ENCODE data around the gene NEMF.

The NEMF gene

GRCh38 chr14:49861699-49862088 lies 9.1 kb upstream of the NEMF start:
- Histone ChIP-seq H3K4me3 (ENCODE audit: low read depth in 1 of 2, low read length in 2 of 2) (peak overlapping the region; percentile 91 to 99), H3K9me3 (ENCODE audit: control insufficient read depth in 1 of 2, low read length in 2 of 2) (no peaks in the 10 kb centered on the region), H3K27ac (ENCODE audit: low read depth, low read length) (peak overlapping the region; percentile 96), H3K9ac (ENCODE audit: low read depth in 1 of 2, low read length in 2 of 2) (peak overlapping the region; percentile 99 to 100), H3K27me3 (ENCODE audit: control insufficient read depth in 1 of 2, insufficient read depth in 2 of 2, low read length in 2 of 2) (no peaks in the 10 kb centered on the region), H3K36me3 (ENCODE audit: control insufficient read depth in 1 of 2, insufficient read depth in 2 of 2, low read length in 2 of 2) (no peaks in the 10 kb centered on the region), H3K4me1 (ENCODE audit: control insufficient read depth in 1 of 2, insufficient read depth in 2 of 2, low read length in 2 of 2) (peaks cover 6 to 19% of the 10 kb centered on the region in 2 donors)

- H3K4me1 ChIP-seq (ENCODE audit: control insufficient read depth in 1 of 2, insufficient read depth in 2 of 2, low read length in 2 of 2): peaks cover 6 to 19% of the 10 kb centered on the region in 2 donors
- peak overlapping the region; percentile 96 for H3K27ac ChIP-seq (ENCODE audit: low read depth, low read length)
- H3K4me3 ChIP-seq (ENCODE audit: low read depth in 1 of 2, low read length in 2 of 2): peak overlapping the region; percentile 91 to 99
Measured at GRCh38 chr14:49860988-49861698, 8.6 kb upstream of the NEMF start.

GRCh38 chr14:49858383-49858782 lies 5.8 kb upstream of the NEMF start:
- Histone ChIP-seq H3K9me3 (ENCODE audit: control insufficient read depth in 1 of 2, low read length in 2 of 2) (no peaks in the 10 kb centered on the region), H3K9ac (ENCODE audit: low read depth in 1 of 2, low read length in 2 of 2) (no peak overlapping the region), H3K4me1 (ENCODE audit: control insufficient read depth in 1 of 2, insufficient read depth in 2 of 2, low read length in 2 of 2) (peaks cover 1 to 6% of the 10 kb centered on the region in 2 donors), H3K36me3 (ENCODE audit: control insufficient read depth in 1 of 2, insufficient read depth in 2 of 2, low read length in 2 of 2) (no peaks in the 10 kb centered on the region), H3K4me3 (ENCODE audit: low read depth in 1 of 2, low read length in 2 of 2) (no peak overlapping the region), H3K27me3 (ENCODE audit: control insufficient read depth in 1 of 2, insufficient read depth in 2 of 2, low read length in 2 of 2) (no peaks in the 10 kb centered on the region), H3K27ac (ENCODE audit: low read depth, low read length) (no peak overlapping the region)

More at GRCh38 chr14:49860988-49861698, 8.6 kb upstream of the NEMF start:
- Histone ChIP-seq H3K9me3 (ENCODE audit: control insufficient read depth in 1 of 2, low read length in 2 of 2) (no peaks in the 10 kb centered on the region), H3K9ac (ENCODE audit: low read depth in 1 of 2, low read length in 2 of 2) (peak overlapping the region; percentile 99 to 100), H3K27me3 (ENCODE audit: control insufficient read depth in 1 of 2, insufficient read depth in 2 of 2, low read length in 2 of 2) (no peaks in the 10 kb centered on the region), H3K36me3 (ENCODE audit: control insufficient read depth in 1 of 2, insufficient read depth in 2 of 2, low read length in 2 of 2) (no peaks in the 10 kb centered on the region)

GRCh38 chr14:49857427-49858003 lies 4.9 kb upstream of the NEMF start:
- no peak overlapping the region for H3K4me3 ChIP-seq (ENCODE audit: low read depth in 1 of 2, low read length in 2 of 2)
- H3K27ac ChIP-seq (ENCODE audit: low read depth, low read length): no peak overlapping the region

GRCh38 chr14:49853572-49854375 lies 1.2 kb upstream of the NEMF start:
- peak overlapping the region; percentile 90 to 98 for H3K4me3 ChIP-seq (ENCODE audit: low read depth in 1 of 2, low read length in 2 of 2)
- H3K27me3 ChIP-seq (ENCODE audit: control insufficient read depth in 1 of 2, insufficient read depth in 2 of 2, low read length in 2 of 2): no peaks in the 10 kb centered on the region
- H3K27ac ChIP-seq (ENCODE audit: low read depth, low read length): no peak overlapping the region
- H3K4me1 ChIP-seq (ENCODE audit: control insufficient read depth in 1 of 2, insufficient read depth in 2 of 2, low read length in 2 of 2): peaks cover 4 to 7% of the 10 kb centered on the region in 2 donors
- H3K9me3 ChIP-seq (ENCODE audit: control insufficient read depth in 1 of 2, low read length in 2 of 2): no peaks in the 10 kb centered on the region
- no peak overlapping the region for H3K9ac ChIP-seq (ENCODE audit: low read depth in 1 of 2, low read length in 2 of 2)
- peaks cover 0 to 16% of the 10 kb centered on the region in 2 donors for H3K36me3 ChIP-seq (ENCODE audit: control insufficient read depth in 1 of 2, insufficient read depth in 2 of 2, low read length in 2 of 2)

More at GRCh38 chr14:49857427-49858003, 4.9 kb upstream of the NEMF start:
- Histone ChIP-seq H3K36me3 (ENCODE audit: control insufficient read depth in 1 of 2, insufficient read depth in 2 of 2, low read length in 2 of 2) (no peaks in the 10 kb centered on the region), H3K9me3 (ENCODE audit: control insufficient read depth in 1 of 2, low read length in 2 of 2) (no peaks in the 10 kb centered on the region), H3K4me1 (ENCODE audit: control insufficient read depth in 1 of 2, insufficient read depth in 2 of 2, low read length in 2 of 2) (peaks cover 0 to 6% of the 10 kb centered on the region in 2 donors), H3K27me3 (ENCODE audit: control insufficient read depth in 1 of 2, insufficient read depth in 2 of 2, low read length in 2 of 2) (no peaks in the 10 kb centered on the region), H3K9ac (ENCODE audit: low read depth in 1 of 2, low read length in 2 of 2) (no peak overlapping the region)

- Histone ChIP-seq H3K9ac (ENCODE audit: low read depth in 1 of 2, low read length in 2 of 2) (peak overlapping the region; percentile 93 to 98), H3K4me1 (ENCODE audit: control insufficient read depth in 1 of 2, insufficient read depth in 2 of 2, low read length in 2 of 2) (peaks cover 4 to 7% of the 10 kb centered on the region in 2 donors), H3K27me3 (ENCODE audit: control insufficient read depth in 1 of 2, insufficient read depth in 2 of 2, low read length in 2 of 2) (no peaks in the 10 kb centered on the region), H3K36me3 (ENCODE audit: control insufficient read depth in 1 of 2, insufficient read depth in 2 of 2, low read length in 2 of 2) (peaks cover 0 to 16% of the 10 kb centered on the region in 2 donors), H3K4me3 (ENCODE audit: low read depth in 1 of 2, low read length in 2 of 2) (peak overlapping the region; percentile 90 to 98), H3K9me3 (ENCODE audit: control insufficient read depth in 1 of 2, low read length in 2 of 2) (no peaks in the 10 kb centered on the region), H3K27ac (ENCODE audit: low read depth, low read length) (no peak overlapping the region)
Measured at GRCh38 chr14:49853158-49853477, 530 bp upstream of the NEMF start.

GRCh38 chr14:49851813-49852212 lies 775 bp downstream of the NEMF start:
- Histone ChIP-seq H3K27ac (ENCODE audit: low read depth, low read length) (no peak overlapping the region), H3K9ac (ENCODE audit: low read depth in 1 of 2, low read length in 2 of 2) (peak overlapping the region; percentile 93 to 98), H3K27me3 (ENCODE audit: control insufficient read depth in 1 of 2, insufficient read depth in 2 of 2, low read length in 2 of 2) (no peaks in the 10 kb centered on the region), H3K4me1 (ENCODE audit: control insufficient read depth in 1 of 2, insufficient read depth in 2 of 2, low read length in 2 of 2) (peaks cover 4 to 7% of the 10 kb centered on the region in 2 donors), H3K9me3 (ENCODE audit: control insufficient read depth in 1 of 2, low read length in 2 of 2) (no peaks in the 10 kb centered on the region), H3K36me3 (ENCODE audit: control insufficient read depth in 1 of 2, insufficient read depth in 2 of 2, low read length in 2 of 2) (peaks cover 0 to 18% of the 10 kb centered on the region in 2 donors), H3K4me3 (ENCODE audit: low read depth in 1 of 2, low read length in 2 of 2) (peak overlapping the region; percentile 90 to 98)

GRCh38 chr14:49849213-49849847 lies 3.3 kb downstream of the NEMF start:
- no peak overlapping the region for H3K27ac ChIP-seq (ENCODE audit: low read depth, low read length)
- peaks cover 4 to 41% of the 10 kb centered on the region in 2 donors for H3K36me3 ChIP-seq (ENCODE audit: control insufficient read depth in 1 of 2, insufficient read depth in 2 of 2, low read length in 2 of 2)
- no peaks in the 10 kb centered on the region for H3K27me3 ChIP-seq (ENCODE audit: control insufficient read depth in 1 of 2, insufficient read depth in 2 of 2, low read length in 2 of 2)
- H3K4me1 ChIP-seq (ENCODE audit: control insufficient read depth in 1 of 2, insufficient read depth in 2 of 2, low read length in 2 of 2): peaks cover 4 to 7% of the 10 kb centered on the region in 2 donors
- H3K4me3 ChIP-seq (ENCODE audit: low read depth in 1 of 2, low read length in 2 of 2): no peak overlapping the region
- no peaks in the 10 kb centered on the region for H3K9me3 ChIP-seq (ENCODE audit: control insufficient read depth in 1 of 2, low read length in 2 of 2)
- no peak overlapping the region for H3K9ac ChIP-seq (ENCODE audit: low read depth in 1 of 2, low read length in 2 of 2)

- no peak overlapping the region for H3K9ac ChIP-seq (ENCODE audit: low read depth in 1 of 2, low read length in 2 of 2)
- H3K27me3 ChIP-seq (ENCODE audit: control insufficient read depth in 1 of 2, insufficient read depth in 2 of 2, low read length in 2 of 2): no peaks in the 10 kb centered on the region
- H3K4me3 ChIP-seq (ENCODE audit: low read depth in 1 of 2, low read length in 2 of 2): no peak overlapping the region
- H3K27ac ChIP-seq (ENCODE audit: low read depth, low read length): no peak overlapping the region
- H3K9me3 ChIP-seq (ENCODE audit: control insufficient read depth in 1 of 2, low read length in 2 of 2): no peaks in the 10 kb centered on the region
- peaks cover 39 to 90% of the 10 kb centered on the region in 2 donors for H3K36me3 ChIP-seq (ENCODE audit: control insufficient read depth in 1 of 2, insufficient read depth in 2 of 2, low read length in 2 of 2)
- H3K4me1 ChIP-seq (ENCODE audit: control insufficient read depth in 1 of 2, insufficient read depth in 2 of 2, low read length in 2 of 2): no peaks in the 10 kb centered on the region
Measured at GRCh38 chr14:49828640-49829039, 23.9 kb downstream of the NEMF start.
